MCF 10A (cell line): ENCODE measurements around the gene RAMP3. TPM values are rescaled to one million over a fixed set of nuclear protein-coding genes. Genes with fewer than 3 reads are reported as not detected.

Source experiments
- BruUV-seq: library from RNA; stranded (reverse); fragments of 400-500 nt; replicated peaks from 2 replicates; lab custom pipeline; 2021; lab: Mats Ljungman, UMichigan
- CTCF ChIA-PET: fragments of 300-600 bp; sonication (Branson Sonifier 250); formaldehyde crosslinking; extraction: SDS; loops from one replicate; lab custom pipeline; 2021; ENCODE audit warnings: antibody characterized with exemption, inconsistent platforms; lab: Yijun Ruan, JAX
- POLR2A ChIA-PET: fragments of 300-600, 350-650 bp; sonication (Branson Sonifier 250); formaldehyde crosslinking; extraction: SDS; loops from one replicate; lab custom pipeline; 2020; ENCODE audit warnings: antibody characterized with exemption, inconsistent platforms; lab: Yijun Ruan, JAX
- DNase-seq: peaks from one replicate; pipeline ENCODE4 v3.0.0-alpha.2; 2018; ENCODE audit not compliant: unreplicated experiment
- H3K27ac Mint-ChIP-seq: one replicate; pipeline ENCODE4 v1.8.0; 2022; ENCODE audit warnings: mild to moderate bottlenecking, low read depth, mixed read lengths; ENCODE audit not compliant: unreplicated experiment
- H3K27me3 Mint-ChIP-seq: one replicate; pipeline ENCODE4 v1.8.0; 2022; ENCODE audit warnings: mixed read lengths; ENCODE audit not compliant: insufficient read depth, unreplicated experiment
- H3K36me3 Mint-ChIP-seq: one replicate; pipeline ENCODE4 v1.8.0; 2022; ENCODE audit warnings: mild to moderate bottlenecking, moderate library complexity, mixed read lengths; ENCODE audit not compliant: insufficient read depth, unreplicated experiment
- H3K4me1 Mint-ChIP-seq: one replicate; pipeline ENCODE4 v1.8.0; 2022; ENCODE audit warnings: mixed read lengths; ENCODE audit not compliant: insufficient read depth, unreplicated experiment
- H3K4me3 Mint-ChIP-seq: one replicate; pipeline ENCODE4 v1.8.0; 2022; ENCODE audit warnings: mild to moderate bottlenecking, moderate library complexity, mixed read lengths; ENCODE audit not compliant: unreplicated experiment
- H3K9me3 Mint-ChIP-seq: one replicate; pipeline ENCODE4 v1.8.0; 2022; ENCODE audit warnings: mixed read lengths; ENCODE audit not compliant: unreplicated experiment
- CTCF ChIP-seq: fragments of 200-600 bp; IDR thresholded peaks from one replicate; pipeline ENCODE4 v1.8.0; 2022; ENCODE audit warnings: antibody characterized with exemption, mild to moderate bottlenecking; ENCODE audit not compliant: unreplicated experiment
- intact Hi-C: fragments of 100-400 bp; cut with micrococcal nuclease; formaldehyde crosslinking; loops from 2 replicates; pipeline ENCODE4 v1.14.1; 2022
- total RNA-seq: library from RNA; stranded (reverse); gene quantifications from 2 replicates; pipeline ENCODE4 v1.2.3, GENCODE V29; 2022

Gene RAMP3
- total RNA-seq, 1 experiment from 2014 or later = not detected

DNA sequence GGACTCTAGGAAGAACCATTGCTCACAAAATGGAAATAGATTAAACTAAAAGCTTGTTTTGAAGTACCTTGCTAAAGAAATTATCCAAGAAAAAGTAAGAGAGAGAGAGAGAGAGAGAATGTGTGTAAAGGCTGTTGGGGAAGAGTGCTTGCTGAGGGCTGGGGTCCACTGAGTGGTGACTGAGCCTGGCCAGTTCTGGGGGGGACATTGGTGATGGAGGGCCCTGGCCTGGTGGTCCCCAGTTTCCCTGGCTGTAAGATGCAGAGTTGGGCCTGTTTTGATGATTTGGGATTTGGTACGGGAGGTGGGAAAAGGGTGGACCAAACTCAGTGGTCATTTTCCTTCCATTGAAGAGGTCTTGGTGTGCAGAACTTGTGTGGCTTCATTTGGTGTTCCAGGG is 880 bp downstream of the RAMP3 start:
- DNase-seq = no peak
- Mint-ChIP-seq H3K9me3 (peaks cover 5% of the 10 kb centered on the region), H3K36me3 (no peaks in the 10 kb centered on the region), H3K4me3 (no peak overlapping the region), H3K27me3 (peaks cover 14% of the 10 kb centered on the region), H3K4me1 (no peaks in the 10 kb centered on the region), H3K27ac (no peak overlapping the region)
- intact Hi-C loops = loop anchor here (10.0 kb wide), 3 partner anchors 416 to 1196 kb away; partner anchors contain the start of gene ADCY1
- BruUV-seq = no TSS peak
- TF ChIP-seq CTCF = no peak
- CTCF ChIA-PET = interaction anchor here (0.6 to 8.2 kb wide), 4 partner anchors 9 to 194 kb away, joined by 3 to 81 read pairs (median 3); no protein-coding TSS in a partner anchor
- POLR2A ChIA-PET = no interaction called here

DNA sequence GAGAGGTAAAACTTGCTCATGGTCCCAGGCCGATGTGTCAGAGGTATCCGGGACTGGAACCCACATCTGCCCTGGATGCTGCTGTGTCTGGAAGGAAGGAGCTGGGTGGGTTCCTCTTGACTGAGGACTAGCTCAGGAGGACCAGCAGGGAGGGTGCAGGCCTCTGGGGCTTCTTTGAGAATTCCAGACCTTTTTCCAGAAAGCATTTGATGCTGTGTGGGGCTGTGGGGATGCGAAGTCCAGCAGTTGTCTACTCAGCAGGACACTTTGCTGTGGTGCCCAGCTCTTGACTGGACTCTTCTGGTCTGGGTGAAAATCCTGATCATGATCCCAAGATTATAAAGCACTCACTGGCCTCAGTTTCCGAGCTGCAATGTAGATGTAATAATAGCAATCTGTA is 1.7 kb downstream of the RAMP3 start:
- no peaks in the 10 kb centered on the region for H3K36me3 Mint-ChIP-seq
- peaks cover 11% of the 10 kb centered on the region for H3K9me3 Mint-ChIP-seq
- H3K27me3 Mint-ChIP-seq = peaks cover 14% of the 10 kb centered on the region
- no peak overlapping the region for H3K27ac Mint-ChIP-seq
- no peaks in the 10 kb centered on the region for H3K4me1 Mint-ChIP-seq
- no peak overlapping the region for H3K4me3 Mint-ChIP-seq
- intact Hi-C loops = loop anchor here (10.0 kb wide), 3 partner anchors 416 to 1196 kb away; partner anchors contain the start of gene ADCY1
- no peak for TF ChIP-seq CTCF
- BruUV-seq = no TSS peak
- POLR2A ChIA-PET = no interaction called here
- DNase-seq = no peak
- CTCF ChIA-PET = interaction anchor here (0.6 to 8.2 kb wide), 3 partner anchors 20 to 161 kb away, joined by 3 to 81 read pairs (median 4); no protein-coding TSS in a partner anchor

- TF ChIP-seq CTCF = no peak
- CTCF ChIA-PET = interaction anchor here (0.6 kb wide), 1 partner anchor 12 kb away, joined by 4 read pairs; no protein-coding TSS in a partner anchor
- Mint-ChIP-seq H3K27ac (no peak overlapping the region), H3K4me1 (no peaks in the 10 kb centered on the region), H3K9me3 (peaks cover 20% of the 10 kb centered on the region), H3K36me3 (no peaks in the 10 kb centered on the region), H3K4me3 (no peak overlapping the region), H3K27me3 (peaks cover 24% of the 10 kb centered on the region)
- intact Hi-C loops = no loop called here
- no peak for DNase-seq
- BruUV-seq = no TSS peak
- POLR2A ChIA-PET = no interaction called here
These were observed 2.9 kb downstream of the RAMP3 start for GRCh38 chr7:45160417-45160881.

DNA sequence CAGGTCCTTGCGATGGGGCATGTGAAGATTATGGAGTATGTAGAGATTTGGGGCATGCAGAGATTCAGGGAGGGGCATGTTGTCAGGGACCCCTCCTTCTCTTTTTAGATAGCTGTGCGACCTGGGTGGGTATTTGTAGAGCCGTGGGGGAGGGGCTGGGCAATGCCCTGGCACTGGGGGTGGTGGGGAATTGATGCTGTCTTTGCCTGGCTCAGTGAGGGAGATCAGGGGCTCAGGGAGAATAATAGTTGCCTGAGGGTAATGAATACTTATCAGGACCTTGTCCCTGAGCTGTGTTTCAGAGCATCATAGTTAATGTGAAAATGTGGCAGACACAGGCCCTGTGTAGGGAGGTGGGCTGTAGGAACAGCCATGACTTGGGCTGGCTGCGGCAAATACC is 3.5 kb downstream of the RAMP3 start:
- Mint-ChIP-seq H3K4me1 (no peaks in the 10 kb centered on the region), H3K9me3 (peaks cover 20% of the 10 kb centered on the region), H3K4me3 (no peak overlapping the region), H3K27me3 (peaks cover 29% of the 10 kb centered on the region), H3K27ac (no peak overlapping the region), H3K36me3 (no peaks in the 10 kb centered on the region)
- intact Hi-C loops = no loop called here
- CTCF ChIA-PET = interaction anchor here (0.6 to 1.0 kb wide), 2 partner anchors 100 to 138 kb away, joined by 4 to 7 read pairs; no protein-coding TSS in a partner anchor
- DNase-seq = no peak
- TF ChIP-seq CTCF = no peak
- POLR2A ChIA-PET = no interaction called here
- BruUV-seq = no TSS peak
